HS-27A (cell line): ENCODE measurements around the gene MAP3K2.
A peak's percentile ranks its signal among the peaks of the same experiment; 100 is the strongest.
"Not testable (repeated sequence)": the region's sequence is repeated elsewhere in the genome, so short reads cannot be mapped to it uniquely, and the experiment has no call there.

Experiments
- DNase-seq: peaks from one replicate; pipeline ENCODE4 v3.0.0-alpha.2; 2012; ENCODE audit warnings: low read depth, missing footprints

The MAP3K2 gene

GRCh38 chr2:127381762-127382161, 6.0 kb downstream of the MAP3K2 start:
- no peak for DNase-seq

GRCh38 chr2:127379712-127380355, 7.9 kb downstream of the MAP3K2 start:
- DNase-seq: no peak

DNA sequence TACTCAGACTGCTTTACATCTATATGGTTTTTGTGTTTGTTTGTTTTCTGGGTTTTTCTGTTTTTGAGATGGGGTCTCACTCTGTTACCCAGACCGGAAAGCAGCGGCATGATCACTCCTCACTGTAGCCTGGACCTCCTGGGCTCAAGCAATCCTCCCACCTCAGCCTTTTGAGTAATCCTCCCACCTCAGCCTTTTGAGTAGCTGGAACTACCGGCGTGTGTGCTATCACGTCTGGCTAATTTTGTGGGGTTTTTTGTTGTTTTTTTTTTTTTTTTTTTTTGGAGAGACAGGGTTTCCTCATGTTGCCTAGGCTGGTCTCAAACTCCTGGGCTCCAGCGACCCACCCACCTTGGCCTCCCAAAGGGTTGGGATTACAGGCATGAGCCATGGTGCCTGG, 9.1 kb downstream of the MAP3K2 start:
- no peak for DNase-seq

DNA sequence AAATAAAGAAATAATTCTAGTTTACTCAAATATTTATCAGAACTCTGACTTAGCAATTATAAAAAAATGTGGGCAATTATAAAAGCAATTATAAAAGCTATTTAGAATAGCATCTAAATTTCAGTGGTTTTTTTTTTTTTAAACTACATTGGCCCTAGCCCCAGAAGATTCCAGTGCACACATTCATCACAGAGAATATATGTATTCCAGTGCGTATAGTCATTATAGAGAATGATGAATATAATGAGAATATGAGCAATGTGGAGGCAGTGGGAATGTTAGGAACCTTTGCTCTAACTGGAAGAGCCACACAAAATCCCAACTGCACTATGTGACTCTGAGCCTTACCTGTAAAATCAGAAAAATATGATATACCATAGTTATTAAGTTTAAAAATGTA, 10.5 kb downstream of the MAP3K2 start:
- DNase-seq: no peak

GRCh38 chr2:127376257-127376656, 11.5 kb downstream of the MAP3K2 start:
- no peak for DNase-seq

- no peak for DNase-seq
Measured at GRCh38 chr2:127373362-127374083, 14.3 kb downstream of the MAP3K2 start.

DNA sequence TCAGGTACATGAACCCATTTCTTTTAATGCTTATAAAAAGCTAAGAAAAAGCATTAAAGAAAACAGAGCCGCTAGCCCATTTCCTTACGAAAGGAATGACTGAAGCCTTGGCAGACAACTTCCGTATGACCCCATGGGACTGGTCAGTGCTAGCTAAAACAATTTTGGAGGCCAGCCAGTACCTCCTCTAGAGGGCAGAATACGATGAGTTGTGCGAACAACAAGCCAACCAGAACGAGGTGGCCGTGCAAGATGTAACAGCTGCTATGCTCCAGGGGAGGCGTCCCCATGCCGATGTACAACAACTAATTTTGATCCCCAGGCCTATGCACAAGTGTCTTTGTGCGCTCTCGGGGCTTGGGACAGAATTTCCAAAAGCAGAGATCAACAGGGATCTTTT, 16.7 kb downstream of the MAP3K2 start:
- no peak for DNase-seq

- no peak for DNase-seq
Measured at GRCh38 chr2:127370010-127370409, 17.8 kb downstream of the MAP3K2 start.

- DNase-seq: no peak
Measured at GRCh38 chr2:127365211-127365643, 22.5 kb downstream of the MAP3K2 start.

- DNase-seq: no peak
Measured at GRCh38 chr2:127362971-127363370, 24.8 kb downstream of the MAP3K2 start.

DNA sequence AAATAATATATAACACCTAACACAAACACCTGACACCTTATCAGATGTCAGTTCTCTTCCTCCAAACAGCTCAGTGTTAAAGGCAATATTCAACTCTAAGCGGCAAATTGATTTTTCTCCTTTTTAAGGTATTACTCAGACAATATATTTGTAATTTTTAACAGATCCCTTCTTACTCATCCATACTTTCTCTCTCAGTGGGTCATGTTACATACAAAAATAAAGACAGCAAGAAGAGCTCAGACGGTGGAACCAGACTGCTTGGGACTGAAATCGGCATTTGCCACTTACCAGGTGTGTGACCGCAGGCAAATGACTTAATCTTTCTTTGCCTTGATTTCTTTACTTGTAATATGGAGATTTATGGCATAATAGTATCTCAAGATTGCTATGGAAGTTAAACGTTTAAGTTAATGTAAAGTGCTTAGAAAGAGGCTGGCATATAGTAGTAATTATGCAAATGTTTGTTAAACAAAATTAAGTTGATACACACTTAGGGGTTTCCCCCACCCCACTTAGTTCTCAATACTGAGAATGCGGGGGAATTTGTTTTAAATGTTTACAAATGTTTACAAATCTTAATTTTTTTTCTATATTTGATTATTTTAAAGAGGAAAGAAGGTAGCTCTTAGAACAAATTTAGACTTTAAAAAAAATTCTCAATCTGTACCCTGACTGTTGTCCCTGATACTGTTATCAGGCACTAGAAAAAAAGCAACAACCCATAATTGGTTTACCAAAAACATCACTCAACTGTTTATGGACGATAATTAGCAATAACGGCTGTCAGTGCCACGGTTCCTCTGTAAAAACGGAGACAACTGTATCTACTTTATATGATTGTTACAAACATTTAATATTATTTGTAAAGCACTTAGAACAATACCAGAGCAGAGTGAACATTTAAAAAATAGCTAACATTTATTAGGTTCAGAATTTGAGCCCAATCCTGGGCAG, 25.6 kb downstream of the MAP3K2 start:
- no peak for DNase-seq

DNA sequence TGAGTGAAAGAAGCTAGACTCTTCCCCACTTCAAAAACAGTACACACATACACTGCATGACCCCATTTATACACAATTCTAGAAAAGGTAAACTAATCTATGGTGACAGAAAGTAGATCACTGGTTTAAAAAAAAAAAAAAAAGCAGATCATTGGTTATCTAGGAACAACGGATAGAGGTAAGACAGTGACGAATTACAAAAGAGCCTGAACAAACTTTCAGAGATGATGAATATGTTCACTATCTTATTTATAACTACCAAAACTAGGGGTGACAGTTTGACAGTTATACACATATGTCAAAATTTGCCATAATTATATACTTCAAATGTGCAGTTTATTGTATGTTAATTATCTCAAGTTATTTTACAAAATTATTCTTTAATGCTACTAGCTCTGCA, 27.5 kb downstream of the MAP3K2 start:
- DNase-seq: no peak

DNA sequence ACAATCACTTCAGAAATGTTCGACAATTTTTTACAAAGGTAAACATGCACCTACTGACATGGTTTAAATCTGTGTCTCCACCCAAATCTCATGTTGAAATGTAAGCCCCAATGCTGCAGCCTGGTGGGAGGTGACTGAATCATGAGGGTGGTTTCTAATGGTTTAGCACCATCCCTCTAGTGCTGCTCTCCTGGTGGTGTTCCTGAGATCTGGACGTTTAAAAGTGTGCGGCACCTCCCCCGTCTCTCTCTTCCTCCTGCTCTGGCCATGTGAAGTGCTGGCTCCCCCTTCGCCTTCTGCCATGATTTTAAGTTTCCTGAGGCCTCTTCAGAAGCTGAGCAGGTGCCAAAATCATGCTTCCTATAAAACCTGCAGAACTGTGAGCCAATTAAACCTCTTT, 28.3 kb downstream of the MAP3K2 start:
- no peak for DNase-seq

DNA sequence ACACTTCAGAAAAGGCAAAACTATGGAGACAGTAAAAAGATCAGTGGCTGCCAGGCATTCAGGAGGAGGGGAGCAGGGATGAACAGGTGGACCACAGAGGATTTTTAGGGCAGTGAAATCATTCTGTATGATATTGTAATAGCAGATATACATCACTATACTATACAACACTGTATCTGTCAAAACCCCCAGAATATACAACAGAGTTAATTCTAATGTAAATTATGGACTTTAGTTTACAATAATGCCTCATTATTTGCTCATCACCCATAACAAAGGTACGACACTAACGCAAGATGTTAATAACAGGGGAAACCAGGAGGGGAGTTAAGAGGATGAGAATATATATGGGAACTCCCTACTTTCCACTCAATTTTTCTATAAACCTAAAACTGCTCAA, 28.8 kb downstream of the MAP3K2 start:
- DNase-seq: no peak

GRCh38 chr2:127358044-127358443, 29.7 kb downstream of the MAP3K2 start:
- DNase-seq: no peak

DNA sequence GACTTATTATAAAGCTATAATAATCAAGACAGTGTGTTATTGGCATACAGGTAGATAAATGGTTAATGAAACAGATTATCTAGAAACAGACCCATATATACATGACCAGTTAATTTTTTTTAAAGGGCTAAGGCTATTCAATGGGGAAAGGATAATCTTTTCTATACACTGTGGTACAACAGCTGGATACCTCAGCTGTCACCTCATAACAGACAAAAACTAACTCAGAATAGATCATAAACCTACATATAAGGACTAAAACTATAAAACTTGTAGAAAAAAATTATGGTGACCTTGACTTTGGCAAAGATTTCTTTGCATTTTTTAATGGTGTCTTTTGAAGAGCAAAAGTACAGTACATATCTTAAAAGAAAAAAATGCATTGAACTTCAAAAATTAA, 30.2 kb downstream of the MAP3K2 start:
- no peak for DNase-seq

DNA sequence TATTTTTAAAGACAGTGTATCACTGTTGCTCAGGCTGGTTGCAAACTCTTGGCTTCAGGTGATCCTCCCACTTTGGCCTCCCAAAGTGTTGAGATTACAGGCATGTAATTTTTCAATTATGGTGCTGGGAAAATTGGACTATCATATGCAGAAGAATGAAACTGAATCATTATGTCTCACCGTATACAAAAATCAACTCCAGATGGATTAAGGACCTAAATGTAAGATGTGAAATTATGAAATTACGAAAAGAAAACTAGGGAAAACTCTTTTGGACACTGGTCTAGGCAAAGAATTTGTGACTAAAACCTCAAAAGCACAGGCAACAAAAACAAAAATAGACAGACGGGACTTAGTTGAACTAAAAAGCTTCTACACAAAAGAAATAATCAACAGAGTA, 31.2 kb downstream of the MAP3K2 start:
- DNase-seq: no peak

DNA sequence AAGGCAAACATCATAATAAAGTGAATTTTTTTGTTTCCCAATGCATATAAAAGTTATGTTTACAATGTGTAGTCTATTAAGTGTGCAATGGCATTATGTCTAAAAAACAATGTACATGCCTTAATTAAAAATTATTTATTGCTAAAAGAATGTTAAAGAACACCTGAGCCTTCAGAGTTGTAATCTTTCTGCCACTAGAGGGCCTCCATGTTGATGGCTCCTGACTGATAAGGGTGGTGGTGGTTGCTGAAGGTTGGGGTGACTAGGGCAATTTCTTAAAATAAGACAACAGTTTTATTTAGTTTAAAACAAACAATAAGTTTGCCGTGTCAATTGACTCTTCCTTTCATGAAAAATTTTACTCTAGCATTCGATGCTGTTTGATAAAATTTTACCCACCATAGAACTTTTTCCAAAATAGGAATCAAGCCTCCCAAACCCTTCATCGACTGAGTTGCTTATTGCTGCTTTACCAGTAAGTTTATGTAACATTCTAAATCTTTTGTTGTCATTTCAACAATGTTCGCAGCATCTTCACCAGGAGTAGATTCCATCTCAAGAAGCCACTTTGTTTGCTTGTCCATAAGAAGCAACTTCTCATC, 32.3 kb downstream of the MAP3K2 start:
- peak; percentile 24 for DNase-seq

GRCh38 chr2:127353873-127354676, 33.7 kb downstream of the MAP3K2 start:
- DNase-seq: not testable (repeated sequence)

DNA sequence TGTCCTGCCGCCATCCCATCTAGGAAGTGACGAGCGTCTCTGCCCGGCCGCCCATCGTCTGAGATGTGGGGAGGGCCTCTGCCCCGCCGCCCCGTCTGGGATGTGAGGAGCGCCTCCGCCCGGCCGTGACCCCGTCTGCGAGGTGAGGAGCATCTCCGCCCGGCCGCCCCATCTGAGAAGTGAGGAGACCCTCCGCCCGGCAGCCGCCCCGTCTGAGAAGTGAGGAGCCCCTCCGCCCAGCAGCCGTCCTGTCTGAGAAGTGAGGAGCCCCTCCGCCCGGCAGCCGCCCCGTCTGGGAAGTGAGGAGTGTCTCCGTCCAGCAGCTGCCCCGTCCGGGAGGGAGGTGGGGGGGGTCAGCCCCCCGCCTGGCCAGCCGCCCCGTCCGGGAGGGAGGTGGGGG, 34.6 kb downstream of the MAP3K2 start:
- DNase-seq: not testable (repeated sequence)

GRCh38 chr2:127351603-127352002, 36.2 kb downstream of the MAP3K2 start:
- no peak for DNase-seq
